ENCODE measurements around the gene MYO3B. TPM values are rescaled to one million over a fixed set of nuclear protein-coding genes. Genes with fewer than 3 reads are reported as not detected.

MYO3B gene
- total RNA-seq, 1 donor from 2014 or later, result not detected

DNA sequence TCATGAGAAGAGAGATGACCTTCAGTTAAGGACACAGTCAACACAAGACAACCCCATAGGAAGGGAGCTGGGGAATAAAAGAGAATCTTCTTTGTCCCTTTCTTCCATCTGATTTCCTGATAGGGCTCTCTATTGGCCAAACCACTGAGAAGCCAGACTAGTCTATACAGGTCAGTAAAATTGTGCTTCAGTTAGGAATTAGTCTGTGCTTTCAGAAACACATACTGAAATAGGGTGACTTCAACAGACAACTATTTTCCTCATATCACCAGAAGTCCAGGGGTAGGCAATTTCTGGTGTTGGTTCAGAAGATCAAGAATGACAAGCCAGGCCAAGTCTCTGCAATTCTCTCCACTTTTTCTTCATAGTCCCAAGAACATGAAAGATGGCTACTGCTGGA, 385.5 kb downstream of the MYO3B start:
- POLR2A ChIA-PET, result no interaction called here
- intact Hi-C loops (cut with micrococcal nuclease), result no loop called here

DNA sequence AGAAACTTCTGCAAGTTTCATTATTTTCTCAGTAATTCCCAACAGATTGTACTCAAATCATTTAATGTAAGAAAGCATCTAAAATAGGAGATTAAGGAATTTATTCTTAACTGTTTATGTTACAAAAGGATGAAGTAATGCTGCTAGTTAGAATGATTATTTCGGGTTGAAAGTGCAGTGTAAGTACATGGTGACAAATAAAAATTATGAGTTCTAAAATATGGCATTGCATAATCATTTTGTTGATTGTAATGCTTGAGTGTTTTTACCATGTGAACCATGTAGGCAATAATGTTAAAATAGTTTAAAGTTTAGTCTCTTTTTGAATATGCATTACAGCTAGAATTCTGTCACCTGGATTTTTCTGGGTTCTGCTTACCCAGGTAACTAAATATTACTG, 388.2 kb downstream of the MYO3B start:
- Mint-ChIP-seq H3K4me1 (no peaks in the 10 kb centered on the region), H3K27me3 (peaks cover 4% of the 10 kb centered on the region), H3K27ac (no peak overlapping the region), H3K4me3 (no peak overlapping the region), H3K36me3 (ENCODE audit: low read depth) (no peaks in the 10 kb centered on the region), H3K9me3 (no peaks in the 10 kb centered on the region)
- intact Hi-C loops (cut with micrococcal nuclease), result no loop called here
- CTCF ChIA-PET, result no interaction called here
- POLR2A ChIA-PET, result no interaction called here
- ATAC-seq (ENCODE audit: low read depth) (no peak), DNase-seq (no peak)
- TF ChIP-seq, protein P1, sequence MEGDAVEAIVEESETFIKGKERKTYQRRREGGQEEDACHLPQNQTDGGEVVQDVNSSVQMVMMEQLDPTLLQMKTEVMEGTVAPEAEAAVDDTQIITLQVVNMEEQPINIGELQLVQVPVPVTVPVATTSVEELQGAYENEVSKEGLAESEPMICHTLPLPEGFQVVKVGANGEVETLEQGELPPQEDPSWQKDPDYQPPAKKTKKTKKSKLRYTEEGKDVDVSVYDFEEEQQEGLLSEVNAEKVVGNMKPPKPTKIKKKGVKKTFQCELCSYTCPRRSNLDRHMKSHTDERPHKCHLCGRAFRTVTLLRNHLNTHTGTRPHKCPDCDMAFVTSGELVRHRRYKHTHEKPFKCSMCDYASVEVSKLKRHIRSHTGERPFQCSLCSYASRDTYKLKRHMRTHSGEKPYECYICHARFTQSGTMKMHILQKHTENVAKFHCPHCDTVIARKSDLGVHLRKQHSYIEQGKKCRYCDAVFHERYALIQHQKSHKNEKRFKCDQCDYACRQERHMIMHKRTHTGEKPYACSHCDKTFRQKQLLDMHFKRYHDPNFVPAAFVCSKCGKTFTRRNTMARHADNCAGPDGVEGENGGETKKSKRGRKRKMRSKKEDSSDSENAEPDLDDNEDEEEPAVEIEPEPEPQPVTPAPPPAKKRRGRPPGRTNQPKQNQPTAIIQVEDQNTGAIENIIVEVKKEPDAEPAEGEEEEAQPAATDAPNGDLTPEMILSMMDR (IDR thresholded peaks at IDR 0.05), result no peak

More for the DNA sequence above, 385.5 kb downstream of the MYO3B start:
- Mint-ChIP-seq H3K36me3 (ENCODE audit: low read depth) (no peaks in the 10 kb centered on the region), H3K27ac (no peak overlapping the region), H3K9me3 (no peaks in the 10 kb centered on the region), H3K27me3 (peaks cover 4% of the 10 kb centered on the region), H3K4me3 (no peak overlapping the region), H3K4me1 (no peaks in the 10 kb centered on the region)
- no peak for DNase-seq
- ATAC-seq (ENCODE audit: low read depth), result no peak
- CTCF ChIA-PET, result no interaction called here
- TF ChIP-seq, protein P1 (IDR thresholded peaks at IDR 0.05), result no peak

DNA sequence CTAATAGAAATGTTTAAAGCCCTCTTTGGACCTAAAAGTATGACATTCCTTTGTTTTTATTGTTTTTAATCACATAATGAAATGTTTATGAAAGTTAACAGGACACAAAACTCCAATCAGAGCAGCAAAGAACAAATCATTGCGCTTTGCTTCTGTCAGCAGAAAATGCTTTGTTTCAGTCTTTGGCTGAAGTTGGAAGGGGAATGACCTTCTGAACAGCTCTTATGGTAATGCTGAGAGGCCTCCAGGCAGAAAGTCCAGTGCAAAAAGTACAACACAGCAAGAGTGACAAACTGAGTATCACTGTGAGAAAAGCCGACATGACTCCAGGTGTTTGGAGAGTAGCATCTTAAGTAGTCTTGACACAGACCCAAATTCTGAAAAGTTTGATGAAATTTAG, 389.5 kb downstream of the MYO3B start:
- ATAC-seq (ENCODE audit: low read depth) (no peak), DNase-seq (no peak)
- Mint-ChIP-seq H3K27me3 (peaks cover 6% of the 10 kb centered on the region), H3K27ac (no peak overlapping the region), H3K4me3 (no peak overlapping the region), H3K4me1 (no peaks in the 10 kb centered on the region), H3K9me3 (no peaks in the 10 kb centered on the region), H3K36me3 (ENCODE audit: low read depth) (no peaks in the 10 kb centered on the region)
- TF ChIP-seq, protein P1 (IDR thresholded peaks at IDR 0.05), result no peak
- CTCF ChIA-PET, result no interaction called here
- intact Hi-C loops (cut with micrococcal nuclease), result no loop called here
- POLR2A ChIA-PET, result no interaction called here

DNA sequence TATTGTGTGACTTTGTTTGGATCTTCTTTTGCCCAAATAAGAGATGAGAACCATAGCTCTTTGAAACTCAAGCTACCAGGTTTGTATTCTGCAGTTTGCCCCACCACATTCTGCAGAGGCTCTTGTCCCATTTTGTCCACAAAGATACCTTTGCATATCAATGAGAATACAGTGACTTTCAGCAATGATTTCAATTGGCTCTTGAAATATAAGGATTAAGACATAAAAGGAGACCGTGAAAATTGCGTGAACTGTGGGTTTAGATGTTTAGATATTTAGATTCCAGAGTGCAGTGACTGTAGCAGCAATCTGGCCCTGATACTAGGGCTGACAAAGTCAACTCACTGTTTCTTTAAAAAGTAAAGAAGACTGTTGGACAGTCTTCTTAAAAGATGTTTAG, 390.6 kb downstream of the MYO3B start:
- H3K4me3 Mint-ChIP-seq, result no peak overlapping the region
- no peak for ATAC-seq (ENCODE audit: low read depth)
- TF ChIP-seq, protein P1 (IDR thresholded peaks at IDR 0.05), result no peak
- no peaks in the 10 kb centered on the region for H3K36me3 Mint-ChIP-seq (ENCODE audit: low read depth)
- CTCF ChIA-PET, result no interaction called here
- no peaks in the 10 kb centered on the region for H3K9me3 Mint-ChIP-seq
- H3K27ac Mint-ChIP-seq, result no peak overlapping the region
- H3K27me3 Mint-ChIP-seq, result peaks cover 8% of the 10 kb centered on the region
- no peak for DNase-seq
- no peaks in the 10 kb centered on the region for H3K4me1 Mint-ChIP-seq
- POLR2A ChIA-PET, result no interaction called here
- intact Hi-C loops (cut with micrococcal nuclease), result no loop called here

DNA sequence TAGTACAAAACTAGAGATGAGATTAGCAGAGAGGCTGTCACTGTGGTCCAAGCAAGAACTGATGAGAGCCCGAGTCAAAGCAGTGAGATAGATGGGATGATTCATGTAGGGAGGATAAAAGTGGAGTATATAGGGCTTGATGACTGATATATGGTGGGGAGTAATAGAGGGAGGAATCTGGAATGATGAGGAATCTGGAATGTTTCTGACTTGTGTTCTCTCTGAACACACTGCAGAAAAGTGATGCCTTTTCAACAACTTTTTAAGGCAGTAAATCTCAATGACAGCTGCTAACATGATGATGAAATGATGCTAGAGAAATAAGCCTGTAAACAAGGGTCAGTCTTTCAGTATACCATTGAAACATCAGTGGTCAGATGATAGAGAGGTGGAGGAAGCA, 393.7 kb downstream of the MYO3B start:
- no peak overlapping the region for H3K4me3 Mint-ChIP-seq
- peaks cover 11% of the 10 kb centered on the region for H3K27me3 Mint-ChIP-seq
- H3K9me3 Mint-ChIP-seq, result no peaks in the 10 kb centered on the region
- TF ChIP-seq, protein P1 (IDR thresholded peaks at IDR 0.05), result no peak
- intact Hi-C loops (cut with micrococcal nuclease), result no loop called here
- H3K4me1 Mint-ChIP-seq, result no peaks in the 10 kb centered on the region
- POLR2A ChIA-PET, result no interaction called here
- CTCF ChIA-PET, result no interaction called here
- H3K36me3 Mint-ChIP-seq (ENCODE audit: low read depth), result no peaks in the 10 kb centered on the region
- no peak overlapping the region for H3K27ac Mint-ChIP-seq
- DNase-seq (no peak), ATAC-seq (ENCODE audit: low read depth) (no peak)

All from activated B cell treated with CpG ODN at 0.5 μM for 24 hours (primary cell).